Measurements from ENCODE around the gene PLEKHF1. TPM values are rescaled to one million over a fixed set of nuclear protein-coding genes. Genes with fewer than 3 reads are reported as not detected.
"Not testable (repeated sequence)": the region's sequence is repeated elsewhere in the genome, so short reads cannot be mapped to it uniquely, and the experiment has no call there.

PLEKHF1 gene
- total RNA-seq, 4 donors from 2014 or later, result 4.3 to 20.8 (median 17.1) TPM

- no peak for DNase-seq
- Histone ChIP-seq H3K36me3 (peaks cover 11 to 77% (median 25%) of the 10 kb centered on the region in 3 donors), H3K9me3 (no peaks in the 10 kb centered on the region), H3K4me3 (no peak overlapping the region), H3K4me1 (no peaks in the 10 kb centered on the region), H3K27ac (no peak overlapping the region), H3K27me3 (no peaks in the 10 kb centered on the region)
- 84 to 86% methylated on average over 12 to 14 of the region's 14 CpGs for WGBS, 2 donors
- no peak for TF ChIP-seq POLR2A (IDR thresholded peaks at IDR 0.05)
- TF ChIP-seq, protein P1, sequence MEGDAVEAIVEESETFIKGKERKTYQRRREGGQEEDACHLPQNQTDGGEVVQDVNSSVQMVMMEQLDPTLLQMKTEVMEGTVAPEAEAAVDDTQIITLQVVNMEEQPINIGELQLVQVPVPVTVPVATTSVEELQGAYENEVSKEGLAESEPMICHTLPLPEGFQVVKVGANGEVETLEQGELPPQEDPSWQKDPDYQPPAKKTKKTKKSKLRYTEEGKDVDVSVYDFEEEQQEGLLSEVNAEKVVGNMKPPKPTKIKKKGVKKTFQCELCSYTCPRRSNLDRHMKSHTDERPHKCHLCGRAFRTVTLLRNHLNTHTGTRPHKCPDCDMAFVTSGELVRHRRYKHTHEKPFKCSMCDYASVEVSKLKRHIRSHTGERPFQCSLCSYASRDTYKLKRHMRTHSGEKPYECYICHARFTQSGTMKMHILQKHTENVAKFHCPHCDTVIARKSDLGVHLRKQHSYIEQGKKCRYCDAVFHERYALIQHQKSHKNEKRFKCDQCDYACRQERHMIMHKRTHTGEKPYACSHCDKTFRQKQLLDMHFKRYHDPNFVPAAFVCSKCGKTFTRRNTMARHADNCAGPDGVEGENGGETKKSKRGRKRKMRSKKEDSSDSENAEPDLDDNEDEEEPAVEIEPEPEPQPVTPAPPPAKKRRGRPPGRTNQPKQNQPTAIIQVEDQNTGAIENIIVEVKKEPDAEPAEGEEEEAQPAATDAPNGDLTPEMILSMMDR (IDR thresholded peaks at IDR 0.05), result no peak
- intact Hi-C loops (cut with DNase I), result no loop called here
These were observed 39.6 kb downstream of the PLEKHF1 start for GRCh38 chr19:29704562-29705558.

GRCh38 chr19:29705706-29706105, 40.4 kb downstream of the PLEKHF1 start:
- TF ChIP-seq, protein P1 (IDR thresholded peaks at IDR 0.05), result no peak
- TF ChIP-seq POLR2A (IDR thresholded peaks at IDR 0.05), result no peak
- Histone ChIP-seq H3K27me3 (no peaks in the 10 kb centered on the region), H3K9me3 (no peaks in the 10 kb centered on the region), H3K4me3 (no peak overlapping the region), H3K4me1 (no peaks in the 10 kb centered on the region), H3K27ac (no peak overlapping the region), H3K36me3 (peaks cover 11 to 77% (median 25%) of the 10 kb centered on the region in 3 donors)
- DNase-seq, result no peak
- intact Hi-C loops (cut with DNase I), result no loop called here
- 90 to 95% methylated on average over 9 of the region's 9 CpGs for WGBS, 2 donors

DNA sequence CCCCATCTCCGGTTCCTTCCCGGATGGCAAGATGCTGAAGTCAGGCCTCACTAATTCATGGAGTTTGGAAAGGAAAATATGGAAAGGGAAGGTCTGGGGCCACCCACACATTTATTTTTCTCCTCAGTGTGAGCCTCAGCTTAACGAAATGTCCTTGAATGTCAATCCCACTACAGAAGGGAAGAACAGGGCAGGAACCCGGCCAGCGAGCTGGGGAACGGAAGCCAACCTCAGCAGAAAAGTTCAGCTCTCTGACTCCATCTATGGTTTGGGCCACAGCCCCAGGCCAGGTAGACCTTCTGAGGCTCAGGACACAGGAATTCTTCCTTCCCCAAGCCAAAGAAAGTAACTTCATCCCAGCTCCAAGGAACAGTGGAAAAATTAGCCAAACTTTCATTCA, 41.4 kb downstream of the PLEKHF1 start:
- TF ChIP-seq, protein P1 (IDR thresholded peaks at IDR 0.05), result no peak
- no peak for TF ChIP-seq POLR2A (IDR thresholded peaks at IDR 0.05)
- H3K27ac ChIP-seq, result no peak overlapping the region
- no peak overlapping the region for H3K4me3 ChIP-seq
- intact Hi-C loops (cut with DNase I), result no loop called here
- H3K27me3 ChIP-seq, result no peaks in the 10 kb centered on the region
- no peak for DNase-seq
- H3K9me3 ChIP-seq, result no peaks in the 10 kb centered on the region
- peaks cover 11 to 71% (median 25%) of the 10 kb centered on the region in 3 donors for H3K36me3 ChIP-seq
- 81 to 89% methylated on average over 6 of the region's 6 CpGs for WGBS, 2 donors
- peaks cover 0 to 6% (median 0%) of the 10 kb centered on the region in 3 donors for H3K4me1 ChIP-seq

DNA sequence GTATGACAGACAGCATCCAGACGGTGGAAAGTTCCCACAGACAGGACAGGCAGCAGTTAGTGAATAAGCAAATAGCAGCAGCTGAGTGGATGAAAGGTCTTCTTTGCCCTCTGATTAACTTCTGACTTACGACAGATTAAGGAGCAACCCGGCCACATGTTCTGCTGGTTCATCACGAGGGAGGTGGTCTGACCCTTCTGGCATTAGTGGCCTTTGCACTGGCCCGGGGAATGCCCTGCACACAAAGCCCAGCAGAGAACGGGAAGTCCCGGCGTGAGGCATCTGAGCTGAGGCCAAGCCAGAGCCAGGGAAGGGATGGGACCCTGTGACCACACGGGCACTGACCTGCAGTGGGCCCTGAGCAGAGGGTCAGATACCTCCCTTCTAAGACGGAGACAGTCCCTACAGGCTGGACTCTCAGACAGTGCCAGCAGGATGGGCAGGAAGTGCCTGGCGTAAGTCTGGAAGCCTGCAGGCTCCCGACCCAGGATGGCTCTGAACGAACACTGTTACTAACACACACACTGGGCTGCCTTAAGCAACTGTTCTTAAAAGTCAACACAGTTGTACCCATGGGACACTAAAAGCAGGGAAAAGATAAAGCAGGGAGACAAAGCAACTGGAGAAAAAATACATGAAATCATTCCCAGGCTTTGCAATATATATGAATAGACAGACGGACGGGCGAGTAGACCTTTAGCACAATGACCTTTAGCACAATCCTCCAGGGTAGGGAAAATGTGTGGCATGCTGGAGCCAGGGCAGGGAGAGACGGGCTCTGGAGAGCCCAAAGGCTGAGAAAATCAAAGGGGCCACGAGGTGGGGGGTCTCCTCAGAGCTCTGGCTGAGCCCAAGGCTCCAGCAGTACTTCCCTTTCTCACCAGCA, 43.5 kb downstream of the PLEKHF1 start:
- H3K36me3 ChIP-seq, result peaks cover 5 to 59% (median 13%) of the 10 kb centered on the region in 3 donors
- 81 to 82% methylated on average over 12 of the region's 18 CpGs for WGBS, 2 donors
- intact Hi-C loops (cut with DNase I), result no loop called here
- no peak for TF ChIP-seq POLR2A (IDR thresholded peaks at IDR 0.05)
- TF ChIP-seq, protein P1 (IDR thresholded peaks at IDR 0.05), result no peak
- DNase-seq, result no peak
- H3K9me3 ChIP-seq, result no peaks in the 10 kb centered on the region
- peaks cover 6 to 27% (median 6%) of the 10 kb centered on the region in 3 donors for H3K4me1 ChIP-seq
- H3K4me3 ChIP-seq, result no peak overlapping the region
- H3K27me3 ChIP-seq, result no peaks in the 10 kb centered on the region
- no peak overlapping the region for H3K27ac ChIP-seq

DNA sequence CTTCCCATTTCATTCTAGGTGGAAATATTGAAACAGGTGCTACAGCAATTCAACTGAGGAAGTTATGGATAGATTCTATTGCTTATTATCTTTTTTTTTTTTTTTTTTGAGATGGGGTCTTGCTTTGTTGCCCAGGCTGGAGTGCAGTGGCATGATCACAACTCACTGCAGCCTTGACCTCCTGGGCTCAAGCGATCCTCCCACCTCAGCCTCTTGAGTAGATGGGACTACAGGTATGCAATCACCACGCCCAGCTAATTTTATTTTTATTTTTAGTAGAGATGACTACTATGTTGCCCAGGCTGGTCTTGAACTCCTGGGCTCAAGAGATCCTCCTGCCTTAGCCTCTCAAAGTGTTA, 44.2 kb downstream of the PLEKHF1 start:
- Histone ChIP-seq H3K4me1 (peaks cover 11 to 34% (median 11%) of the 10 kb centered on the region in 3 donors), H3K36me3 (peaks cover 5 to 53% (median 13%) of the 10 kb centered on the region in 3 donors)
- DNase-seq; H3K27ac ChIP-seq; H3K4me3 ChIP-seq; intact Hi-C loops (cut with DNase I); H3K27me3 ChIP-seq; H3K9me3 ChIP-seq: not testable (repeated sequence)
- WGBS, 2 donors, result 92 to 94% methylated on average over 2 of the region's 2 CpGs
